Right renal pelvis (tissue), 4 donors: ENCODE measurements around the gene GGN. TPM values are rescaled to one million over a fixed set of nuclear protein-coding genes. Genes with fewer than 3 reads are reported as not detected.

Source experiments
- polyA plus RNA-seq, 4 donors: library from polyadenylated mRNA; unstranded; fragments of 120-200 nt; gene quantifications; one replicate each; pipeline ENCODE4 v1.2.1, GENCODE V29; 2013; ENCODE audit not compliant: insufficient read length in 4 of 4

The GGN gene
- polyA plus RNA-seq, 4 donors = 0.51 to 1.0 (median 0.63) TPM

Other genes starting within 250 kb of the GGN start
- 1 to 10 TPM in 3 of 4 donors, under 1 TPM in 1; 0.70 to 2.1 (median 1.5) TPM for gene DPF1, start 163.8 kb downstream of the GGN start, polyA plus RNA-seq
- gene PPP1R14A, start 131.7 kb downstream of the GGN start, polyA plus RNA-seq = 1 to 10 TPM; 6.0 to 9.7 (median 7.6) TPM
- 100 to 1,000 TPM; 323 to 411 (median 331) TPM for gene SPINT2, start 123.5 kb downstream of the GGN start, polyA plus RNA-seq
- gene C19orf33, start 83.8 kb downstream of the GGN start, polyA plus RNA-seq = 10 to 100 TPM in 1 of 4 donors, 1 to 10 TPM in 3; 6.1 to 10.1 (median 8.8) TPM
- 10 to 100 TPM; 30.8 to 42.5 (median 33.5) TPM for gene YIF1B, start 72.1 kb downstream of the GGN start, polyA plus RNA-seq
- 1 to 10 TPM; 3.1 to 4.2 (median 3.3) TPM for gene KCNK6, start 68.2 kb downstream of the GGN start, polyA plus RNA-seq
- 1 to 10 TPM; 5.0 to 6.3 (median 5.9) TPM for gene CATSPERG, start 52.2 kb downstream of the GGN start, polyA plus RNA-seq
- 100 to 1,000 TPM; 166 to 194 (median 169) TPM for gene PSMD8, start 13.5 kb downstream of the GGN start, polyA plus RNA-seq
- 1 to 10 TPM in 2 of 4 donors, under 1 TPM in 2; 0.90 to 1.1 (median 1.0) TPM for gene SPRED3, start 663 bp upstream of the GGN start, polyA plus RNA-seq
- gene FAM98C, start 15.1 kb upstream of the GGN start, polyA plus RNA-seq = 10 to 100 TPM; 13.2 to 18.0 (median 13.9) TPM
- gene RASGRP4, start 38.2 kb upstream of the GGN start, polyA plus RNA-seq = 1 to 10 TPM in 1 of 4 donors, under 1 TPM in 3; 0.53 to 1.3 (median 0.84) TPM
- 1 to 10 TPM; 4.5 to 5.0 (median 4.8) TPM for gene RYR1, start 45.7 kb upstream of the GGN start, polyA plus RNA-seq
- gene MAP4K1, start 229.9 kb upstream of the GGN start, polyA plus RNA-seq = 1 to 10 TPM; 2.5 to 4.1 (median 3.5) TPM
- gene EIF3K, start 231.2 kb upstream of the GGN start, polyA plus RNA-seq = 100 to 1,000 TPM; 307 to 353 (median 328) TPM